GM23338 (cell line): Measurements from ENCODE around the gene KNTC1. TPM values are rescaled to one million over a fixed set of nuclear protein-coding genes. Genes with fewer than 3 reads are reported as not detected.

ENCODE experiments used
- CREB1 ChIP-seq: fragments of 250-450 bp; sonication (Bioruptor Pico); IDR thresholded peaks from 2 replicates; pipeline ENCODE4 v1.5.0; 2020; ENCODE audit warnings: low read depth, mild to moderate bottlenecking, moderate library complexity
- EZH2 ChIP-seq: fragments of 200-600 bp; sonication (generic); IDR thresholded peaks from one replicate; pipeline ENCODE4 v1.8.0; 2017; ENCODE audit warnings: antibody characterized with exemption, mild to moderate bottlenecking, low read depth; ENCODE audit not compliant: unreplicated experiment
- EZH2phosphoT487 ChIP-seq: fragments of 200-600 bp; sonication (generic); IDR thresholded peaks from one replicate; pipeline ENCODE4 v1.8.1; 2018; ENCODE audit warnings: antibody characterized with exemption; ENCODE audit not compliant: unreplicated experiment
- JUNB ChIP-seq: IDR thresholded peaks from one replicate; pipeline ENCODE4 v1.6.1; 2016; ENCODE audit warnings: antibody characterized with exemption; ENCODE audit not compliant: unreplicated experiment
- NANOG ChIP-seq: IDR thresholded peaks from 2 replicates; pipeline ENCODE4 v1.6.1; 2016; ENCODE audit warnings: antibody characterized with exemption, borderline replicate concordance
- REST ChIP-seq: IDR thresholded peaks from one replicate; pipeline ENCODE4 v1.6.1; 2018; ENCODE audit warnings: antibody characterized with exemption; ENCODE audit not compliant: unreplicated experiment
- ZNF462 ChIP-seq: fragments of 250-450 bp; sonication (Bioruptor Pico); IDR thresholded peaks from 2 replicates; pipeline ENCODE4 v1.5.0; 2020; ENCODE audit warnings: mild to moderate bottlenecking, moderate library complexity
- polyA plus RNA-seq: library from polyadenylated mRNA; unstranded; fragments of >200 nt; fragmentation: Nextera tagmentation; extraction: Ambion mirVana; gene quantifications from 2 replicates; pipeline ENCODE4 v1.2.1, GENCODE V29; 2016
- total RNA-seq: library from RNA; depleted of rRNA; stranded (reverse); fragments of >200 nt; shearing (Covaris generic); gene quantifications from 2 replicates; pipeline ENCODE4 v1.2.3, GENCODE V29; 2014

The KNTC1 gene
- total and polyA plus RNA-seq, 2 experiments from 2014 or later = 55.2 to 98.0 TPM

GRCh38 chr12:122584177-122584863 lies 57.3 kb downstream of the KNTC1 start (continued):
- TF ChIP-seq REST = no peak
- no peak for TF ChIP-seq EZH2
- no peak for TF ChIP-seq NANOG
- no peak for TF ChIP-seq EZH2phosphoT487
- TF ChIP-seq ZNF462 = no peak
- TF ChIP-seq CREB1 (CRISPR knock-in tag) = no peak
- no peak for TF ChIP-seq JUNB
